Testis (tissue), 3 donors: ENCODE results near the gene WAPL. TPM values are rescaled to one million over a fixed set of nuclear protein-coding genes. Genes with fewer than 3 reads are reported as not detected.
"Not testable (repeated sequence)": the region's sequence is repeated elsewhere in the genome, so short reads cannot be mapped to it uniquely, and the experiment has no call there.

Source experiments
- DNase-seq: peaks from one replicate; pipeline ENCODE4 v3.0.0-alpha.2; 2019
- H3K27ac ChIP-seq, 2 donors: fragments of 200-600 bp; sonication (generic); one replicate each; pipeline ENCODE4 v1.5.1; 2019
- H3K27me3 ChIP-seq: fragments of 200-600 bp; sonication (generic); one replicate; pipeline ENCODE4 v1.5.1; 2019
- H3K36me3 ChIP-seq: fragments of 200-600 bp; sonication (generic); one replicate; pipeline ENCODE4 v1.5.1; 2017; ENCODE audit warnings: low read depth; ENCODE audit errors: missing control alignments
- H3K4me1 ChIP-seq: fragments of 200-600 bp; sonication (generic); one replicate; pipeline ENCODE4 v1.5.1; 2019
- H3K4me3 ChIP-seq, 2 donors: fragments of 200-600 bp; sonication (generic); one replicate each; pipeline ENCODE4 v1.5.1; 2017 to 2019
- H3K9me3 ChIP-seq: fragments of 200-600 bp; sonication (generic); one replicate; pipeline ENCODE4 v1.5.1; 2017
- POLR2A ChIP-seq: fragments of 450-650 bp; IDR thresholded peaks from one replicate; pipeline ENCODE4 v1.6.1; 2017; ENCODE audit warnings: antibody characterized with exemption, mild to moderate bottlenecking, moderate library complexity
- WGBS, 2 donors: methylation state at CpG; one replicate each; pipeline ENCODE4 v1.1.5; 2018; 5-methylcytosine and 5-hydroxymethylcytosine counted together
- intact Hi-C: fragments of 100-400 bp; cut with DNase I; formaldehyde crosslinking; loops from one replicate; pipeline ENCODE4 v1.15.1; 2023; ENCODE audit warnings: low total_unique reads
- polyA plus RNA-seq: library from polyadenylated mRNA; stranded (reverse); fragments of 350-450 nt; fragmentation: Illumina TruSeq; extraction: RNeasy Lipid Tissue Mini Kit (QIAGEN cat#74804); gene quantifications from one replicate; pipeline ENCODE4 v1.2.3, GENCODE V29; 2014; ENCODE audit warnings: low read depth, low replicate concordance; ENCODE audit not compliant: insufficient read depth
- total RNA-seq, 2 donors: library from RNA; depleted of rRNA; stranded (reverse); fragments of >200 nt; gene quantifications; one replicate each; pipeline ENCODE4 v1.2.3, GENCODE V29; 2016
- TF ChIP-seq, protein P1 (sequence below), 3 experiments: fragments of 450-650 bp in 2 of 3; fragments of 200-600 bp in 1 of 3; sonication (generic) in 1 of 3; IDR thresholded peaks; one replicate each; pipeline ENCODE4 v1.5.1; 2016 to 2019; ENCODE audit warnings: antibody characterized with exemption in 3 of 3, mild to moderate bottlenecking in 2 of 3, moderate library complexity in 1 of 3

The WAPL gene
- total and polyA plus RNA-seq, 3 donors from 2014 or later, result 65.7 to 89.8 (median 80.8) TPM

DNA sequence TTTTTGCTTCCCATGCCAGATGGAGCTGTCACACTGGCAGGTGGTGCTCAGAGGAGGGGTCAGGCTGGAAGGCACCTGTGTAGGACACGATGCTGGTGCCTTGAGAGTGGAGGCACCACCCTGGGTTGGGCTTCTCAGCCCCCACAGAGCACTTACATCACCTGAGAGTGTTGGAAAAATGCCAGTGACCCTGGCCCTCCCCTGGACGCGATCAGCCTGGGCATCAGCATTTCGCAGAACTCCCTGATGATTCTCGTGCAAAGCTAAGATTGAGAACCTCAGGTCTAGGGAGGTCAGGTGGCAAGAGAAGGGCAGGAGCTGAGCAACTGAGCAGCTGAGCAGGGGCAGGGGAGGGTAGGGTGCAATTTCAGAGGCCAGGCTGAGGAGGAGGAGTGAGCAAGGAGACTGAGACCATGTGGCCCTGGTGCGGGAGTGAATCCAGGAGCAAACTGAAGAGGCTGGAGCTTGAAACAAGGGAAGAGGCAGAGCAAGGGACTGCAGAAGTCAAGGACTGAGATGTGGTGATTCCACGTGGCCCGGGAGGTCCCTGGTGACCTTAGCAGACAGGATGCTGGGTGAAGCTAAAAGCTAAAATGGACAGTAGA, 130.3 kb downstream of the WAPL start:
- Histone ChIP-seq H3K27ac (no peak overlapping the region), H3K4me3 (no peak overlapping the region), H3K36me3 (no peaks in the 10 kb centered on the region), H3K9me3 (no peaks in the 10 kb centered on the region), H3K4me1 (peaks cover 3% of the 10 kb centered on the region), H3K27me3 (no peaks in the 10 kb centered on the region)
- TF ChIP-seq, protein P1, sequence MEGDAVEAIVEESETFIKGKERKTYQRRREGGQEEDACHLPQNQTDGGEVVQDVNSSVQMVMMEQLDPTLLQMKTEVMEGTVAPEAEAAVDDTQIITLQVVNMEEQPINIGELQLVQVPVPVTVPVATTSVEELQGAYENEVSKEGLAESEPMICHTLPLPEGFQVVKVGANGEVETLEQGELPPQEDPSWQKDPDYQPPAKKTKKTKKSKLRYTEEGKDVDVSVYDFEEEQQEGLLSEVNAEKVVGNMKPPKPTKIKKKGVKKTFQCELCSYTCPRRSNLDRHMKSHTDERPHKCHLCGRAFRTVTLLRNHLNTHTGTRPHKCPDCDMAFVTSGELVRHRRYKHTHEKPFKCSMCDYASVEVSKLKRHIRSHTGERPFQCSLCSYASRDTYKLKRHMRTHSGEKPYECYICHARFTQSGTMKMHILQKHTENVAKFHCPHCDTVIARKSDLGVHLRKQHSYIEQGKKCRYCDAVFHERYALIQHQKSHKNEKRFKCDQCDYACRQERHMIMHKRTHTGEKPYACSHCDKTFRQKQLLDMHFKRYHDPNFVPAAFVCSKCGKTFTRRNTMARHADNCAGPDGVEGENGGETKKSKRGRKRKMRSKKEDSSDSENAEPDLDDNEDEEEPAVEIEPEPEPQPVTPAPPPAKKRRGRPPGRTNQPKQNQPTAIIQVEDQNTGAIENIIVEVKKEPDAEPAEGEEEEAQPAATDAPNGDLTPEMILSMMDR (IDR thresholded peaks at IDR 0.05), result no peak
- no peak for TF ChIP-seq POLR2A
- no peak for DNase-seq
- intact Hi-C loops, result no loop called here
- 77 to 89% methylated on average over 3 to 8 of the region's 8 CpGs for WGBS, 2 donors

- Histone ChIP-seq H3K27ac (no peak overlapping the region), H3K9me3 (no peaks in the 10 kb centered on the region), H3K36me3 (no peaks in the 10 kb centered on the region), H3K4me1 (peaks cover 3% of the 10 kb centered on the region), H3K27me3 (no peaks in the 10 kb centered on the region), H3K4me3 (no peak overlapping the region)
- WGBS, 2 donors, result 75 to 77% methylated on average over 14 of the region's 14 CpGs
- TF ChIP-seq, protein P1 (IDR thresholded peaks at IDR 0.05), result no peak
- TF ChIP-seq POLR2A, result no peak
- DNase-seq, result no peak
- intact Hi-C loops, result no loop called here
Observed at GRCh38 chr10:86390337-86391120, 131.1 kb downstream of the WAPL start.

- no peaks in the 10 kb centered on the region for H3K36me3 ChIP-seq
- no peak for TF ChIP-seq POLR2A
- TF ChIP-seq, protein P1 (IDR thresholded peaks at IDR 0.05), result no peak
- no peak for DNase-seq
- no peak overlapping the region for H3K27ac ChIP-seq
- peak overlapping the region; percentile 21 to 54 for H3K4me3 ChIP-seq
- no peaks in the 10 kb centered on the region for H3K27me3 ChIP-seq
- 21 to 27% methylated on average over 10 to 23 of the region's 53 CpGs for WGBS, 2 donors
- peaks cover 3% of the 10 kb centered on the region for H3K4me1 ChIP-seq
- no peaks in the 10 kb centered on the region for H3K9me3 ChIP-seq
- intact Hi-C loops, result no loop called here
Observed at GRCh38 chr10:86389441-86390193, 132.0 kb downstream of the WAPL start.

DNA sequence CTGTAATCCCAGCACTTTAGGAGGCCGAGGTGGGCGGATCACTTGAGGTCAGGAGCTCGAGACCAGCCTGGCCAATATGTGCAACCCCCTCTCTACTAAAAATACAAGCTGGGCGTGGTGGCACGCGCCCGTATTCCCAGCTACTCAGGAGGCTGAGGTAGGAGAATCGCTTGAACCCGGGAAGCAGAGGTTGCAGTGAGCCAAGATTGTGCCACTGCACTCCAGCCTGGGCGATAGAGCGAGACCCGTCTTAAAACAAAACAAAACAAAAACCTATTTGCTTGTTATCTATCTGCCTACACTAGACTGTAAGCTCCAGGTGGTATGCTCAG, 132.5 kb downstream of the WAPL start:
- H3K9me3 ChIP-seq, H3K27ac ChIP-seq, intact Hi-C loops, H3K4me1 ChIP-seq, DNase-seq, H3K36me3 ChIP-seq, H3K27me3 ChIP-seq: not testable (repeated sequence)
- H3K4me3 ChIP-seq, result peak overlapping the region in 1 of 2 donors; percentile 54
- 27 to 38% methylated on average over 9 to 12 of the region's 12 CpGs for WGBS, 2 donors

- H3K9me3 ChIP-seq, result no peaks in the 10 kb centered on the region
- DNase-seq, result no peak
- TF ChIP-seq, protein P1 (IDR thresholded peaks at IDR 0.05), result no peak
- TF ChIP-seq POLR2A, result no peak
- H3K4me3 ChIP-seq, result no peak overlapping the region
- intact Hi-C loops, result no loop called here
- no peaks in the 10 kb centered on the region for H3K36me3 ChIP-seq
- 35 to 50% methylated on average over 13 of the region's 13 CpGs for WGBS, 2 donors
- no peak overlapping the region for H3K27ac ChIP-seq
- peaks cover 3% of the 10 kb centered on the region for H3K4me1 ChIP-seq
- no peaks in the 10 kb centered on the region for H3K27me3 ChIP-seq
Observed at GRCh38 chr10:86388119-86388704, 133.4 kb downstream of the WAPL start.
